H1 (cell line): ENCODE data around the gene EIF2S2. TPM values are rescaled to one million over a fixed set of nuclear protein-coding genes. Genes with fewer than 3 reads are reported as not detected.

Source experiments
- CTCF ChIA-PET: fragments of 300-600 bp; sonication (Branson Sonifier 250); formaldehyde crosslinking; loops from one replicate; lab custom pipeline; 2021; ENCODE audit not compliant: partially characterized antibody; lab: Charles Lee
- POLR2A ChIA-PET: fragments of 300-600 bp; sonication (Branson Sonifier 250); formaldehyde crosslinking; loops from one replicate; lab custom pipeline; 2021; ENCODE audit warnings: inconsistent platforms; ENCODE audit not compliant: partially characterized antibody; lab: Charles Lee
- DNase-seq, 2 experiments: peaks; one replicate each; pipeline versions ENCODE4 v3.0.0 to v3.0.0-alpha.2; 2010 to 2022; ENCODE audit warnings: low spot score in 2 of 2, low read depth in 1 of 2, mixed read lengths in 1 of 2
- FAIRE-seq: peaks from 2 replicates; lab custom pipeline; 2011; peaks lifted over from hg19 to GRCh38; lab: Jason Lieb, UNC
- H2AFZ ChIP-seq: 2 replicates; pipeline ENCODE4 v1.8.1; 2012; ENCODE audit warnings: low read length, inconsistent platforms
- H2AK5ac ChIP-seq: 2 replicates; pipeline ENCODE4 v1.6.1; 2013; ENCODE audit warnings: low read depth, low read length
- H2BK120ac ChIP-seq: replicated peaks from 2 replicates; pipeline ENCODE3; 2013; ENCODE audit warnings: low read depth, low read length, inconsistent platforms
- H2BK12ac ChIP-seq: 2 replicates; pipeline ENCODE4 v1.6.1; 2013; ENCODE audit warnings: low read depth, low read length
- H2BK15ac ChIP-seq: 2 replicates; pipeline ENCODE4 v1.6.1; 2013; ENCODE audit warnings: low read length
- H2BK20ac ChIP-seq: 2 replicates; pipeline ENCODE4 v1.6.1; 2013; ENCODE audit warnings: low read length
- H2BK5ac ChIP-seq: 2 replicates; pipeline ENCODE4 v1.6.1; 2013; ENCODE audit warnings: low read depth, low read length
- H3K14ac ChIP-seq: 2 replicates; pipeline ENCODE4 v1.6.1; 2013; ENCODE audit warnings: inconsistent platforms; ENCODE audit not compliant: insufficient read length
- H3K18ac ChIP-seq: 2 replicates; pipeline ENCODE4 v1.6.1; 2013; ENCODE audit warnings: low read length; ENCODE audit errors: extremely low read depth
- H3K23ac ChIP-seq: 2 replicates; pipeline ENCODE4 v1.6.1; 2013; ENCODE audit warnings: inconsistent platforms; ENCODE audit not compliant: insufficient read length
- H3K23me2 ChIP-seq: 2 replicates; pipeline ENCODE4 v1.6.1; 2013; ENCODE audit warnings: low read depth, low read length
- H3K27ac ChIP-seq: 2 replicates; pipeline ENCODE4 v1.6.1; 2011; ENCODE audit warnings: low read depth, low read length, inconsistent platforms
- H3K27me3 ChIP-seq, 4 experiments: replicated peaks in 1 of 4; 1 replicate in 1 of 4; 2 replicates in 3 of 4; pipeline versions ENCODE4 v1.6.1 to v1.8.1; 2011 to 2013; ENCODE audit warnings: low read length in 3 of 4, mild to moderate bottlenecking in 3 of 4, inconsistent platforms in 2 of 4, mixed read lengths in 2 of 4, moderate library complexity in 1 of 4; ENCODE audit not compliant: control insufficient read depth in 3 of 4, insufficient read depth in 3 of 4; ENCODE audit errors: extremely low read depth in 1 of 4
- H3K36me3 ChIP-seq, 4 experiments: 2 replicates each; pipeline versions ENCODE4 v1.6.1 to v1.8.1; 2011 to 2013; ENCODE audit warnings: mild to moderate bottlenecking in 4 of 4, low read length in 3 of 4, moderate library complexity in 2 of 4, control low read depth in 1 of 4, inconsistent platforms in 1 of 4; ENCODE audit not compliant: insufficient read depth in 4 of 4, control insufficient read depth in 2 of 4
- H3K4ac ChIP-seq: replicated peaks from 2 replicates; pipeline ENCODE3; 2013; ENCODE audit warnings: low read length, low read depth, mixed read lengths, inconsistent platforms; ENCODE audit not compliant: insufficient read length
- H3K4me1 ChIP-seq, 4 experiments: replicated peaks in 1 of 4; 1 replicate in 1 of 4; 2 replicates in 3 of 4; pipeline versions ENCODE4 v1.6.1 to v1.8.1; 2011 to 2013; ENCODE audit warnings: low read length in 3 of 4, inconsistent platforms in 2 of 4, mixed read lengths in 1 of 4; ENCODE audit not compliant: insufficient read depth in 4 of 4, control insufficient read depth in 3 of 4
- H3K4me2 ChIP-seq, 2 experiments: 2 replicates each; pipeline versions ENCODE4 v1.6.1 to v1.8.1; 2011 to 2013; ENCODE audit warnings: low read depth in 2 of 2, low read length in 2 of 2, control low read depth in 1 of 2, inconsistent platforms in 1 of 2, mild to moderate bottlenecking in 1 of 2; ENCODE audit not compliant: insufficient read depth in 1 of 2
- H3K4me3 ChIP-seq, 4 experiments: fragments of 200-600, 300-600 bp in 1 of 4; sonication (generic), shearing (Covaris generic), sonication (Bioruptor Twin) in 1 of 4; 2 replicates each; pipeline versions ENCODE4 v1.5.1 to v1.8.1; 2011 to 2016; ENCODE audit warnings: low read length in 4 of 4, low read depth in 3 of 4, control low read depth in 2 of 4, inconsistent platforms in 2 of 4, mild to moderate bottlenecking in 2 of 4, mixed read lengths in 1 of 4, moderate library complexity in 1 of 4; ENCODE audit not compliant: insufficient read depth in 2 of 4; ENCODE audit errors: extremely low read depth in 1 of 4
- H3K56ac ChIP-seq: replicated peaks from 2 replicates; pipeline ENCODE3; 2013; ENCODE audit warnings: low read depth, mild to moderate bottlenecking, mixed read lengths, low read length, inconsistent platforms; ENCODE audit not compliant: insufficient read length
- H3K79me1 ChIP-seq: 2 replicates; pipeline ENCODE4 v1.6.1; 2013; ENCODE audit warnings: low read depth, low read length, control low read depth
- H3K79me2 ChIP-seq, 2 experiments: 2 replicates each; pipeline versions ENCODE4 v1.6.1 to v1.8.1; 2012 to 2013; ENCODE audit warnings: low read length in 2 of 2, mild to moderate bottlenecking in 2 of 2, inconsistent platforms in 1 of 2; ENCODE audit not compliant: insufficient read depth in 2 of 2, control insufficient read depth in 1 of 2
- H3K9ac ChIP-seq, 4 experiments: replicated peaks in 1 of 4; 1 replicate in 1 of 4; 2 replicates in 3 of 4; pipeline versions ENCODE4 v1.6.1 to v1.8.1; 2011 to 2013; ENCODE audit warnings: low read depth in 3 of 4, low read length in 3 of 4, control low read depth in 2 of 4, mild to moderate bottlenecking in 2 of 4, moderate library complexity in 2 of 4, inconsistent platforms in 1 of 4; ENCODE audit errors: extremely low read depth in 1 of 4
- H3K9me3 ChIP-seq, 2 experiments: 2 replicates each; pipeline versions ENCODE4 v1.6.1 to v1.8.1; 2012 to 2013; ENCODE audit warnings: mild to moderate bottlenecking in 2 of 2, moderate library complexity in 2 of 2, control low read depth in 1 of 2, inconsistent platforms in 1 of 2, low read depth in 1 of 2, low read length in 1 of 2, mixed read lengths in 1 of 2; ENCODE audit not compliant: insufficient read depth in 2 of 2
- H4K20me1 ChIP-seq, 2 experiments: replicated peaks in 1 of 2; 2 replicates each; pipeline versions ENCODE3 to v1.8.1; 2011 to 2013; ENCODE audit warnings: inconsistent platforms in 2 of 2, low read length in 2 of 2, mild to moderate bottlenecking in 1 of 2; ENCODE audit not compliant: insufficient read depth in 2 of 2, control insufficient read depth in 1 of 2
- H4K5ac ChIP-seq: 2 replicates; pipeline ENCODE4 v1.6.1; 2013; ENCODE audit warnings: low read length, low read depth, mixed read lengths, inconsistent platforms; ENCODE audit not compliant: insufficient read length
- H4K8ac ChIP-seq: 2 replicates; pipeline ENCODE4 v1.8.0; 2013; ENCODE audit warnings: mild to moderate bottlenecking, moderate library complexity, low read length, inconsistent platforms; ENCODE audit not compliant: insufficient read depth; ENCODE audit errors: extremely low read depth
- H4K91ac ChIP-seq: replicated peaks from 2 replicates; pipeline ENCODE3; 2013; ENCODE audit warnings: low read length, mixed read lengths, inconsistent platforms; ENCODE audit not compliant: insufficient read length
- CHD2 ChIP-seq: IDR thresholded peaks from 2 replicates; pipeline ENCODE4 v1.6.1; 2012; ENCODE audit warnings: low read length, improper control_type of control experiment
- NANOG ChIP-seq: IDR thresholded peaks from 2 replicates; pipeline ENCODE4 v1.6.1; 2011; ENCODE audit warnings: low read length, low read depth, mild to moderate bottlenecking, inconsistent platforms; ENCODE audit not compliant: insufficient read depth, poor library complexity, severe bottlenecking
- SIX5 ChIP-seq: IDR thresholded peaks from 2 replicates; pipeline ENCODE4 v1.6.1; 2011; ENCODE audit warnings: mild to moderate bottlenecking, low read depth, low read length
- YY1 ChIP-seq: IDR thresholded peaks from 2 replicates; pipeline ENCODE4 v1.6.1; 2011; ENCODE audit warnings: low read depth, mild to moderate bottlenecking, low read length
- WGBS, 2 experiments: shearing (Covaris generic) in 1 of 2; methylation state at CpG; one replicate each; pipeline versions ENCODE4 v1.1.6 to v1.1.7; 2013 to 2015; ENCODE audit warnings: low lambda C conversion rate in 2 of 2, mixed read lengths in 2 of 2, inconsistent platforms in 1 of 2, low coverage in 1 of 2, missing lambda C conversion rate in 1 of 2; ENCODE audit not compliant: insufficient replicate concordance in 2 of 2, insufficient coverage in 1 of 2, insufficient read length in 1 of 2; ENCODE audit errors: extremely low coverage in 1 of 2, missing lambda C conversion rate in 1 of 2; 5-methylcytosine and 5-hydroxymethylcytosine counted together
- polyA plus RNA-seq, 7 experiments: library from polyadenylated mRNA; depleted of rRNA in 3 of 7; stranded (reverse) in 5 of 7; unstranded in 2 of 7; fragments of >200 nt in 5 of 7; fragments of 200-250 nt in 2 of 7; gene quantifications; 1 replicate in 5 of 7; 2 replicates in 1 of 7; 4 replicates in 1 of 7; pipeline versions ENCODE4 v1.2.1 to v1.2.3, GENCODE V29; 2011 to 2013; ENCODE audit warnings: missing spikeins in 2 of 7, mixed read lengths in 2 of 7
- total RNA-seq: library from RNA; stranded (reverse); fragmentation: NEBNext Ultra II Directional; extraction: Animal tissue kit (Norgen Biotek cat#: 25700); gene quantifications from 2 replicates; pipeline ENCODE4 v1.2.1, GENCODE V29; 2021

Gene EIF2S2
- total and polyA plus RNA-seq, 2 of the 8 experiments (the other 6 are each of a cell fraction or from before 2014, with no cell fraction given) = 59.5 to 142 TPM

DNA sequence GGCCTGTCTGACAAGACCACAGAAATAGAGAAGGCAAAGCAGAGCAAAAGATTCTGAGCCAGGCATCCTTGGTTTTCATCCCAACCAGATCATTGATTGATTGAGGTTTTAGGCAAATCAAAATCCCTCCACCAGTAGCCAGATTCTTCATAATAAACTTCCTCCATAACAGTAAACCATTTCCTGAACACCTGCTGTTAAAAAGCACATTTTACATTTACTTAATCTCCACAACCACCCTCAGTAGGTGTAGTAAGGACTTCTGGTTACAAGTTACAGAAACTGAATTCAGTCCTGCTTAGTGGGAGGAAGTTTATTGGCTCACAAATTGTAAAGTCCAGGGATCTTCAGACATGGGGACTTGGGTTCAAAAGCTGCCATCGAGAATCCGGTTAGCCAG is 28.3 kb downstream of the EIF2S2 start:
- H3K14ac ChIP-seq = no peak overlapping the region
- H3K9me3 ChIP-seq = no peaks in the 10 kb centered on the region

More for the DNA sequence above, 28.3 kb downstream of the EIF2S2 start:
- WGBS, 2 experiments = 96% methylated on average over 2 of the region's 2 CpGs; no CpG with 5 or more reads in 1 of the 2 experiments
- no peaks in the 10 kb centered on the region for H3K23me2 ChIP-seq
- no peak for DNase-seq
- H2AFZ ChIP-seq = no peak overlapping the region
- H3K36me3 ChIP-seq = peaks cover 5 to 31% (median 14%) of the 10 kb centered on the region in 4 experiments; a peak in 7 of 8 replicates
- H3K4me3 ChIP-seq = no peak overlapping the region
- POLR2A ChIA-PET = interaction anchor here (1.0 to 14.0 kb wide), 6 partner anchors 10 to 134 kb away, joined by 3 to 236 read pairs (median 11); partner anchors contain the start of gene EIF2S2
- peaks cover 10 to 13% of the 10 kb centered on the region in 2 experiments for H4K20me1 ChIP-seq
- H3K27ac ChIP-seq = no peak overlapping the region
- no peaks in the 10 kb centered on the region for H3K4me1 ChIP-seq
- no peak overlapping the region for H3K4me2 ChIP-seq
- no peak overlapping the region for H3K56ac ChIP-seq
- no peak overlapping the region for H3K23ac ChIP-seq
- no peak overlapping the region for H2BK20ac ChIP-seq
- H2AK5ac ChIP-seq = no peak overlapping the region
- FAIRE-seq = no peak
- no peak overlapping the region for H3K4ac ChIP-seq
- H4K91ac ChIP-seq = no peak overlapping the region
- H3K18ac ChIP-seq = no peak overlapping the region
- H2BK5ac ChIP-seq = no peak overlapping the region
- H4K5ac ChIP-seq = no peak overlapping the region
- H3K27me3 ChIP-seq = no peaks in the 10 kb centered on the region
- TF ChIP-seq NANOG (no peak), CHD2 (no peak), YY1 (no peak), SIX5 (no peak)
- TF ChIP-seq, all 59 proteins: peak for 0
- H3K79me2 ChIP-seq = no peaks in the 10 kb centered on the region; a peak in 1 of 4 replicates
- CTCF ChIA-PET = interaction anchor here (0.7 to 3.3 kb wide), 6 partner anchors 15 to 150 kb away, joined by 3 to 21 read pairs (median 4); no protein-coding TSS in a partner anchor
- no peak overlapping the region for H2BK12ac ChIP-seq
- H3K79me1 ChIP-seq = no peaks in the 10 kb centered on the region
- H4K8ac ChIP-seq = no peak overlapping the region
- no peak overlapping the region for H2BK120ac ChIP-seq
- no peak overlapping the region for H2BK15ac ChIP-seq
- H3K9ac ChIP-seq = no peak overlapping the region
